Measurements from ENCODE around the gene NFXL1. TPM values are rescaled to one million over a fixed set of nuclear protein-coding genes. Genes with fewer than 3 reads are reported as not detected.

Gene NFXL1
- polyA plus RNA-seq, 2 of the 4 experiments (the other 2 are of a cell fraction), result 7.1 to 15.7 TPM

DNA sequence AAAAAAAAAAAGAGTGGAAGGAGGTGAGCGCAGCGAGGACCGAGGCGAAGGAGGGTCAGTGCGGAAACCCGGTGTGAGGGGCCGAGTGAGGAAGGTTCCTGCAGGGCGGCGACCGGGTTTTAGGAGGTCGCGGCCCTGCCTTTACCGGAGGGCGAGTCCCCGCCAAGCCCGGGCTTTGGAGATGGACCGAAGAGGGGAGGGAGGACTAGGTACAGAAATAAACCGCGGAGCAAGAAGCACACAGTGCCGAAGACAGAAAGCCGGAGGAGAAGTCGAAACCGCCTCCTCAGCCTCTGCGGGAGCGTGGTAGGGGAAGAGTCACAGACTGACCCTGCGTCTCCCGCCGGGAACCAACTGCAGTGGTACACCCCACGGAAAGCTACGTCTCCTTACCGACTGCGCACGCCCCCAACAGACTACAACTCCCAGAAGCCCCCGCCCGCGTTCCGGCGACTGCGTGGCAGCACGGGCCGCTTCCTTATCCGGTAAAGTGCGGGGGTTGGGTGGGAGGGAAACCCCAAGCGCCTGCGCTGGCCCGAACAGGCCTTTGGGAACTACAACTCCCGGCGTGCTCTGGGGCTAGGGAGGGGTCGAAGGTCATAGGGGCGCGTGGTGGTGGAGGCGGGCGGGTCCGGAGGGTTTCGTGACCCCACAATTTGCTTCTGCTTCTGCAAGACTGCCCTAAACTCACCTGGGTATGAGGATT lies at the start of gene NFXL1 (continued):
- TF ChIP-seq, protein P1, sequence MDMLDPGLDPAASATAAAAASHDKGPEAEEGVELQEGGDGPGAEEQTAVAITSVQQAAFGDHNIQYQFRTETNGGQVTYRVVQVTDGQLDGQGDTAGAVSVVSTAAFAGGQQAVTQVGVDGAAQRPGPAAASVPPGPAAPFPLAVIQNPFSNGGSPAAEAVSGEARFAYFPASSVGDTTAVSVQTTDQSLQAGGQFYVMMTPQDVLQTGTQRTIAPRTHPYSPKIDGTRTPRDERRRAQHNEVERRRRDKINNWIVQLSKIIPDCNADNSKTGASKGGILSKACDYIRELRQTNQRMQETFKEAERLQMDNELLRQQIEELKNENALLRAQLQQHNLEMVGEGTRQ (IDR thresholded peaks at IDR 0.05), result no peak
- TF ChIP-seq ZSCAN20 (CRISPR knock-in tag; IDR thresholded peaks at IDR 0.05) (no peak), FOSL2 (IDR thresholded peaks at IDR 0.05) (no peak), FOSL2 (CRISPR knock-in tag; IDR thresholded peaks at IDR 0.05) (no peak), MAX (IDR thresholded peaks at IDR 0.05) (peak; percentile 74), RAD21 (conservative IDR thresholded peaks at IDR 0.05 in 1 of 2, IDR thresholded peaks at IDR 0.05 in 1 of 2) (no peak), MAZ (IDR thresholded peaks at IDR 0.05; ENCODE audit: borderline replicate concordance, low read depth, low read length) (no peak), CEBPB (IDR thresholded peaks at IDR 0.05) (no peak), MAFK (IDR thresholded peaks at IDR 0.05; ENCODE audit: partially characterized antibody) (no peak), EP300 (IDR thresholded peaks at IDR 0.05) (no peak), KDM5A (IDR thresholded peaks at IDR 0.05) (0 out of 2 replicates have a peak, but pooled peaks have one; percentile 12), KDM1A (IDR thresholded peaks at IDR 0.05; ENCODE audit: low read depth) (no peak), BHLHE40 (IDR thresholded peaks at IDR 0.05; ENCODE audit: low read depth, low read length) (no peak), HES2 (IDR thresholded peaks at IDR 0.05) (no peak), HOXB13 (CRISPR knock-in tag; IDR thresholded peaks at IDR 0.05; ENCODE audit: low read depth) (no peak), EHMT2 (IDR thresholded peaks at IDR 0.05; ENCODE audit: low read depth) (no peak), CHD2 (IDR thresholded peaks at IDR 0.05; ENCODE audit: low read length, partially characterized antibody) (no peak), SMC3 (IDR thresholded peaks at IDR 0.05) (no peak), CBX2 (IDR thresholded peaks at IDR 0.05; ENCODE audit: borderline replicate concordance, low read depth) (no peak), RCOR1 (IDR thresholded peaks at IDR 0.05; ENCODE audit: low read depth, low read length) (no peak), ZC3H11A (IDR thresholded peaks at IDR 0.05) (no peak)
- TF ChIP-seq, protein P2, sequence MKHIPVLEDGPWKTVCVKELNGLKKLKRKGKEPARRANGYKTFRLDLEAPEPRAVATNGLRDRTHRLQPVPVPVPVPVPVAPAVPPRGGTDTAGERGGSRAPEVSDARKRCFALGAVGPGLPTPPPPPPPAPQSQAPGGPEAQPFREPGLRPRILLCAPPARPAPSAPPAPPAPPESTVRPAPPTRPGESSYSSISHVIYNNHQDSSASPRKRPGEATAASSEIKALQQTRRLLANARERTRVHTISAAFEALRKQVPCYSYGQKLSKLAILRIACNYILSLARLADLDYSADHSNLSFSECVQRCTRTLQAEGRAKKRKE (CRISPR knock-in tag; IDR thresholded peaks at IDR 0.05; ENCODE audit: low read depth), result no peak

- H3K4me2 ChIP-seq, result no peak overlapping the region
- no peak overlapping the region for H3K4me3 ChIP-seq
- FAIRE-seq (no peak), DNase-seq (ENCODE audit: low read depth in 1 of 2, low spot score in 1 of 2) (no peak), ATAC-seq (no peak)
- ChIA-PET POLR2A (no interaction called here), CTCF (interaction anchor here (1.2 kb wide), 1 partner anchor 279 kb away, joined by 3 read pairs; no protein-coding TSS in a partner anchor)
- no peak overlapping the region for H3K27ac ChIP-seq
- no peak for TF ChIP-seq RFX5 (IDR thresholded peaks at IDR 0.05)
- TF ChIP-seq TP53 (CRISPR knock-in tag; IDR thresholded peaks at IDR 0.05), result no peak
- TF ChIP-seq FOXS1 (CRISPR knock-in tag; IDR thresholded peaks at IDR 0.05), result no peak
- no peak for TF ChIP-seq RCOR1 (IDR thresholded peaks at IDR 0.05; ENCODE audit: low read depth, low read length)
- no peak for TF ChIP-seq ESRRA (IDR thresholded peaks at IDR 0.05; ENCODE audit: borderline replicate concordance, low read length)
- no peaks in the 10 kb centered on the region for H3K9me3 ChIP-seq
- 29% methylated on average over 5 of the region's 6 CpGs for WGBS (ENCODE audit: missing lambda C conversion rate)
- H3K4me1 ChIP-seq, result no peaks in the 10 kb centered on the region
Measured at GRCh38 chr4:47954677-47955076, 40.3 kb upstream of the NFXL1 start.
